Measurements from ENCODE around the gene CYSRT1. TPM values are rescaled to one million over a fixed set of nuclear protein-coding genes. Genes with fewer than 3 reads are reported as not detected.

Gene CYSRT1
- total RNA-seq, 1 donor from 2014 or later: not detected

DNA sequence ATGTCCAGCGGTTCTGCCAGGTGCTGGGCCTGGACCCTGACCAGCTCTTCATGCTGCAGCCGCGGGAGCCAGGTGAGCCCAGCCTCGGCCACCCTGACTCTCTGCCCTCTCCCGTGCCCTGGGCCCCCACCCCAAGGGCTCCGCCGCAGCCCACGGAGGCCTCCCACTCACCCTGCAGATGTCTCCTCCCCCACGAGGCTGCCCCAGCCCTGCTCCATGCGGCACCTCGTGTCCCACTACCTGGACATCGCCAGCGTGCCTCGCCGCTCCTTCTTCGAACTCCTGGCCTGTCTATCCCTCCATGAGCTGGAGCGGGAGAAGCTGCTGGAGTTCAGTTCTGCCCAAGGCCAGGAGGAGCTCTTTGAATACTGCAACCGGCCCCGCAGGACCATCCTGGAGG lies 10.4 kb upstream of the CYSRT1 start:
- Mint-ChIP-seq H3K4me1 (no peaks in the 10 kb centered on the region), H3K4me3 (peak overlapping the region; percentile 67), H3K36me3 (peaks cover 5% of the 10 kb centered on the region), H3K9me3 (no peaks in the 10 kb centered on the region), H3K27me3 (ENCODE audit: insufficient read depth, low read depth) (peaks cover 2% of the 10 kb centered on the region), H3K27ac (no peak overlapping the region)
- H3K79me2 ChIP-seq (ENCODE audit: low read depth): no peaks in the 10 kb centered on the region
- H3K4me1 ChIP-seq: no peaks in the 10 kb centered on the region
- H3K36me3 ChIP-seq: no peaks in the 10 kb centered on the region
- H3F3A ChIP-seq (ENCODE audit: low read depth): no peaks in the 10 kb centered on the region
- H3K4me2 ChIP-seq: no peak overlapping the region
- H2AFZ ChIP-seq (replicated peaks): no peak overlapping the region
- H3K9ac ChIP-seq: no peak overlapping the region
- no peaks in the 10 kb centered on the region for H3K27me3 ChIP-seq
- H4K20me1 ChIP-seq (ENCODE audit: low read depth): peaks cover 7% of the 10 kb centered on the region
- no peak overlapping the region for H3K27ac ChIP-seq
- H3K4me3 ChIP-seq: no peak overlapping the region
- no peak for DNase-seq (ENCODE audit: low spot score)
- TF ChIP-seq, protein P1, sequence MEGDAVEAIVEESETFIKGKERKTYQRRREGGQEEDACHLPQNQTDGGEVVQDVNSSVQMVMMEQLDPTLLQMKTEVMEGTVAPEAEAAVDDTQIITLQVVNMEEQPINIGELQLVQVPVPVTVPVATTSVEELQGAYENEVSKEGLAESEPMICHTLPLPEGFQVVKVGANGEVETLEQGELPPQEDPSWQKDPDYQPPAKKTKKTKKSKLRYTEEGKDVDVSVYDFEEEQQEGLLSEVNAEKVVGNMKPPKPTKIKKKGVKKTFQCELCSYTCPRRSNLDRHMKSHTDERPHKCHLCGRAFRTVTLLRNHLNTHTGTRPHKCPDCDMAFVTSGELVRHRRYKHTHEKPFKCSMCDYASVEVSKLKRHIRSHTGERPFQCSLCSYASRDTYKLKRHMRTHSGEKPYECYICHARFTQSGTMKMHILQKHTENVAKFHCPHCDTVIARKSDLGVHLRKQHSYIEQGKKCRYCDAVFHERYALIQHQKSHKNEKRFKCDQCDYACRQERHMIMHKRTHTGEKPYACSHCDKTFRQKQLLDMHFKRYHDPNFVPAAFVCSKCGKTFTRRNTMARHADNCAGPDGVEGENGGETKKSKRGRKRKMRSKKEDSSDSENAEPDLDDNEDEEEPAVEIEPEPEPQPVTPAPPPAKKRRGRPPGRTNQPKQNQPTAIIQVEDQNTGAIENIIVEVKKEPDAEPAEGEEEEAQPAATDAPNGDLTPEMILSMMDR (IDR thresholded peaks at IDR 0.05): no peak
- no peak for TF ChIP-seq EZH2 (IDR thresholded peaks at IDR 0.05)
- no peak for TF ChIP-seq EZH2phosphoT487 (IDR thresholded peaks at IDR 0.05)
- H3K9me3 ChIP-seq (ENCODE audit: low read depth): no peaks in the 10 kb centered on the region

DNA sequence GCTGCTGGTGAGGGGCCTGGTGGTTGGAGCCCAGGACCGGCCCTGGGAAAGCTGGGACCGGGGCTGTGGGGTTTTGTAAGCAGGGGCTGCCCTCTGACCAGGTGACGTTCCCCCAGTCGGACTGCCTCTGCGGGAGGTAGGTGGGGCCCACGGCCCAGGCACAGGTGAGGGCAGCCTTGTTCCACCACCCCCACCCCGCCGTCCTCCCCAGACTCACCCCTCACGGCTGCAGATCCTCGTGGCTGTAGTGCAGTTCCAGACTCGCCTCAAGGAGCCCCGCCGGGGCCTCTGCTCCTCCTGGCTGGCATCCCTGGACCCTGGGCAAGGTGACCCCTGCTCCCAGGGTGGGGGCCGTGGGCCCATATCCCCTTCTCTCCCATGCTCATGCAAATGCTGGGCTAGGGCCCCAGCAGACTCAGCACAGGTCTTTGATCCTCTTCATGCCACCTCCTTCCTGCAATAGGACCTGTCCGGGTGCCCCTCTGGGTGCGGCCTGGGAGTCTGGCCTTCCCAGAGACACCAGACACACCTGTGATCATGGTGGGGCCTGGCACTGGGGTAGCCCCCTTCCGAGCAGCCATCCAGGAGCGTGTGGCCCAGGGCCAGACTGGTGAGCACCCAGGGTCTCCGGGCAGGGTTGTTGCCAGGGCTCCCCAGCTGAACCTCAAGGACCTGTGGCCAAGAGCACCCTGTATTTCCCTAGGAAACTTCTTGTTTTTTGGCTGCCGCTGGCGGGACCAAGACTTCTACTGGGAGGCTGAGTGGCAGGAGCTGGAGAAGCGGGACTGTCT lies 9.6 kb upstream of the CYSRT1 start:
- Mint-ChIP-seq H3K27me3 (ENCODE audit: insufficient read depth, low read depth) (peaks cover 2% of the 10 kb centered on the region), H3K27ac (no peak overlapping the region), H3K9me3 (no peaks in the 10 kb centered on the region), H3K4me3 (no peak overlapping the region), H3K36me3 (peaks cover 5% of the 10 kb centered on the region), H3K4me1 (no peaks in the 10 kb centered on the region)
- no peaks in the 10 kb centered on the region for H3K79me2 ChIP-seq (ENCODE audit: low read depth)
- H3F3A ChIP-seq (ENCODE audit: low read depth): no peaks in the 10 kb centered on the region
- peaks cover 7% of the 10 kb centered on the region for H4K20me1 ChIP-seq (ENCODE audit: low read depth)
- no peaks in the 10 kb centered on the region for H3K9me3 ChIP-seq (ENCODE audit: low read depth)
- H3K4me3 ChIP-seq: no peak overlapping the region
- no peak overlapping the region for H3K9ac ChIP-seq
- no peak for DNase-seq (ENCODE audit: low spot score)
- H3K27me3 ChIP-seq: no peaks in the 10 kb centered on the region
- TF ChIP-seq, protein P1 (IDR thresholded peaks at IDR 0.05): no peak
- TF ChIP-seq EZH2phosphoT487 (IDR thresholded peaks at IDR 0.05): no peak
- TF ChIP-seq EZH2 (IDR thresholded peaks at IDR 0.05): no peak
- no peak overlapping the region for H3K27ac ChIP-seq
- H2AFZ ChIP-seq (replicated peaks): no peak overlapping the region
- H3K4me1 ChIP-seq: no peaks in the 10 kb centered on the region
- no peaks in the 10 kb centered on the region for H3K36me3 ChIP-seq
- H3K4me2 ChIP-seq: no peak overlapping the region

DNA sequence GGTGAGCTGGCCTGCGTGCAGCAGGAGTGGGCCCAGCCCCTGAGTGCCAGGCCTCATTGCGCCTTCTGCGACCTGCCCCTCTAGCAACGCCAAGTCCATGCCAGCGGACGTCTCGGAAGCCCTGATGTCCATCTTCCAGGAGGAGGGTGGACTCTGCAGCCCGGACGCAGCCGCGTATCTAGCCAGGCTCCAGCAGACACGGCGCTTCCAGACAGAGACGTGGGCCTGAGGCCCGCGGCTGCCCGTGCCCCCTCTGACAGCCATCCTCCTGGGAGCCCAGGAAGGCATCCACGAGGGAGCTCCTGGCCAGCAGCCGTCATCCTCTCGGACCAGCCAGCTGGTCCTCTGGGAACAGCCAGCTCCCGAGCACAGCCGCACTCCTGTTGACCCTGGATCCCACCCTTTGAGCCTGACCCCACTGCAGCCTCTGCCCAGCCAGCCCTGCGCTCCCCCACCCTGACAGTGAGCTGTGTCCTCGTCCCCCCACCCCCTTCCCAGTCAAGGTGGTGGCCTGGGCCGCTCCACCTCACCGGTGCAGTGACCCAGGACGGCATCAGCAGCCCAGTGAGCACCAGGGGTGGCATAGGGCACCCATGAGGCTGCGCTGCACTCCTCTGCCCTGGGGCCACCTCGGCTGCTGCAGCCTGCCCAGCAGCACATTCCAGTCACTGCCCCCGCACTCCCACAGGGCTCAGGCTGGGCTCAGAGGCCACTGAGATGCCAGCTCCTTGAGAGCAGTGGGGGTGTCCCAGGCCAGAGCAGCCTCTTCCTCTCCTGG lies 8.6 kb upstream of the CYSRT1 start:
- no peaks in the 10 kb centered on the region for H3F3A ChIP-seq (ENCODE audit: low read depth)
- no peak overlapping the region for H3K9ac ChIP-seq
- no peak for TF ChIP-seq EZH2 (IDR thresholded peaks at IDR 0.05)
- no peak for TF ChIP-seq EZH2phosphoT487 (IDR thresholded peaks at IDR 0.05)
- TF ChIP-seq, protein P1 (IDR thresholded peaks at IDR 0.05): no peak
- peaks cover 1% of the 10 kb centered on the region for H3K4me1 ChIP-seq
- no peaks in the 10 kb centered on the region for H3K9me3 ChIP-seq (ENCODE audit: low read depth)
- no peak for DNase-seq (ENCODE audit: low spot score)
- H3K4me3 ChIP-seq: no peak overlapping the region
- Mint-ChIP-seq H3K27ac (no peak overlapping the region), H3K27me3 (ENCODE audit: insufficient read depth, low read depth) (peaks cover 2% of the 10 kb centered on the region), H3K4me3 (no peak overlapping the region), H3K9me3 (no peaks in the 10 kb centered on the region), H3K36me3 (peaks cover 3% of the 10 kb centered on the region), H3K4me1 (no peaks in the 10 kb centered on the region)
- no peak overlapping the region for H3K27ac ChIP-seq
- H3K79me2 ChIP-seq (ENCODE audit: low read depth): no peaks in the 10 kb centered on the region
- no peak overlapping the region for H3K4me2 ChIP-seq
- H3K36me3 ChIP-seq: no peaks in the 10 kb centered on the region
- H2AFZ ChIP-seq (replicated peaks): no peak overlapping the region
- H3K27me3 ChIP-seq: peaks cover 9% of the 10 kb centered on the region
- peaks cover 7% of the 10 kb centered on the region for H4K20me1 ChIP-seq (ENCODE audit: low read depth)

Measured in neural progenitor cell (in vitro differentiated cells).